Nephron (organoid): ENCODE measurements around the gene CDK5.

Experiments
- H3K27ac Mint-ChIP-seq, 3 experiments: 2 replicates each; pipeline ENCODE4 v1.8.0; 2020; ENCODE audit warnings: mixed read lengths in 3 of 3, mild to moderate bottlenecking in 2 of 3, moderate library complexity in 1 of 3
- H3K27me3 Mint-ChIP-seq: 2 replicates; pipeline ENCODE4 v1.8.0; 2021; ENCODE audit warnings: low read depth, mild to moderate bottlenecking, moderate library complexity, mixed read lengths
- H3K36me3 Mint-ChIP-seq: 2 replicates; pipeline ENCODE4 v1.8.0; 2020; ENCODE audit warnings: low read depth, mixed read lengths
- H3K4me1 Mint-ChIP-seq: 2 replicates; pipeline ENCODE4 v1.8.0; 2020; ENCODE audit warnings: mixed read lengths
- H3K4me3 Mint-ChIP-seq, 3 experiments: 2 replicates each; pipeline ENCODE4 v1.8.0; 2020; ENCODE audit warnings: mild to moderate bottlenecking in 3 of 3, mixed read lengths in 3 of 3, moderate library complexity in 2 of 3
- H3K9me3 Mint-ChIP-seq: 2 replicates; pipeline ENCODE4 v1.8.0; 2020; ENCODE audit warnings: mixed read lengths
- TF ChIP-seq, protein P1 (sequence below), 3 experiments: fragments of 200-600 bp; sonication (generic); IDR thresholded peaks; one replicate each; pipeline ENCODE4 v1.5.0; 2021; ENCODE audit warnings: antibody characterized with exemption in 3 of 3; ENCODE audit not compliant: unreplicated experiment in 3 of 3

The CDK5 gene

DNA sequence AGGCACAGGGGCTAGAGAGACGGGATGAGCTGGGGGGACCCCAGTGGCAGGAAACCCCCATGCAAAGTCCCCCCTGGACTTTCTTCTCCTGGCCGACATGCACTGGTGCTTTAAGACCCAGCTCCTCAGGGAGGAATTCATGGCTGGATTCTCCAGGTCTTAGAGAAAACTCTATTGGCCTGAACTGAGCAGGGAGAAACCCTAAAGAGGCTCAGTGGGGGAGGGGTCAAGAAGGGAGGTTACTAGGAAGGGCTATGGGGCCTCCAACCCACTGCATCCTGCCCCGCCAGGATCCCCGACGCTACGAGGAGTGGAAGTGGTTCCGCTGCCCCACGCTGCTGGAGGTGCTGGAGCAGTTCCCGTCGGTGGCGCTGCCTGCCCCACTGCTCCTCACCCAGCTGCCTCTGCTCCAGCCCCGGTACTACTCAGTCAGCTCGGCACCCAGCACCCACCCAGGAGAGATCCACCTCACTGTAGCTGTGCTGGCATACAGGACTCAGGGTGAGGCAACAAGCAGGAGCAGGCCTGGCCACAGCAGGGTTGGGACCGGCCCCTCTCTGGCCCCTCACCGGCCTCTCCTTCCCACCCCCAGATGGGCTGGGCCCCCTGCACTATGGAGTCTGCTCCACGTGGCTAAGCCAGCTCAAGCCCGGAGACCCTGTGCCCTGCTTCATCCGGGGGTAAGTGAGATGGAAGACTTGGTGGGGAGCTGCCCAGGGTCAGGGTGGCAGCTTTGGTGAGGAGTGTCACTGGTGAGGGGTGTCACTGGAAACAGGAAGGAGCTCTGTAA, 47.2 kb downstream of the CDK5 start:
- H3K27me3 Mint-ChIP-seq, result peaks cover 17% of the 10 kb centered on the region
- no peaks in the 10 kb centered on the region for H3K9me3 Mint-ChIP-seq
- peaks cover 42% of the 10 kb centered on the region for H3K4me1 Mint-ChIP-seq
- TF ChIP-seq, protein P1, sequence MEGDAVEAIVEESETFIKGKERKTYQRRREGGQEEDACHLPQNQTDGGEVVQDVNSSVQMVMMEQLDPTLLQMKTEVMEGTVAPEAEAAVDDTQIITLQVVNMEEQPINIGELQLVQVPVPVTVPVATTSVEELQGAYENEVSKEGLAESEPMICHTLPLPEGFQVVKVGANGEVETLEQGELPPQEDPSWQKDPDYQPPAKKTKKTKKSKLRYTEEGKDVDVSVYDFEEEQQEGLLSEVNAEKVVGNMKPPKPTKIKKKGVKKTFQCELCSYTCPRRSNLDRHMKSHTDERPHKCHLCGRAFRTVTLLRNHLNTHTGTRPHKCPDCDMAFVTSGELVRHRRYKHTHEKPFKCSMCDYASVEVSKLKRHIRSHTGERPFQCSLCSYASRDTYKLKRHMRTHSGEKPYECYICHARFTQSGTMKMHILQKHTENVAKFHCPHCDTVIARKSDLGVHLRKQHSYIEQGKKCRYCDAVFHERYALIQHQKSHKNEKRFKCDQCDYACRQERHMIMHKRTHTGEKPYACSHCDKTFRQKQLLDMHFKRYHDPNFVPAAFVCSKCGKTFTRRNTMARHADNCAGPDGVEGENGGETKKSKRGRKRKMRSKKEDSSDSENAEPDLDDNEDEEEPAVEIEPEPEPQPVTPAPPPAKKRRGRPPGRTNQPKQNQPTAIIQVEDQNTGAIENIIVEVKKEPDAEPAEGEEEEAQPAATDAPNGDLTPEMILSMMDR (IDR thresholded peaks at IDR 0.05; ENCODE audit: unreplicated experiment in 3 of 3), result no peak
- H3K4me3 Mint-ChIP-seq, result peak overlapping the region; percentile 78 to 86 (median 84)
- peaks cover 3% of the 10 kb centered on the region for H3K36me3 Mint-ChIP-seq
- H3K27ac Mint-ChIP-seq, result peak overlapping the region; percentile 90 to 97 (median 95)

DNA sequence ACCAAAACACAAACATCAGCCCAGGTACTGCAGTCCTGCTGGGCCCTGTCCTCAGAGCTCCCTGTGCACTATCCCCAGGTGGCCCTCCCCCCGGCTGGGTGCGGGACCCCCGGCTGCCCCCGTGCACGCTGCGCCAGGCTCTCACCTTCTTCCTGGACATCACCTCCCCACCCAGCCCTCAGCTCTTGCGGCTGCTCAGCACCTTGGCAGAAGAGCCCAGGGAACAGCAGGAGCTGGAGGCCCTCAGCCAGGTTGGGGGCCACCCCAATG, 47.7 kb downstream of the CDK5 start:
- H3K4me1 Mint-ChIP-seq, result peaks cover 37% of the 10 kb centered on the region
- TF ChIP-seq, protein P1 (IDR thresholded peaks at IDR 0.05; ENCODE audit: unreplicated experiment in 3 of 3), result no peak
- H3K4me3 Mint-ChIP-seq, result peak overlapping the region; percentile 78 to 86 (median 84)
- H3K27me3 Mint-ChIP-seq, result peaks cover 14% of the 10 kb centered on the region
- H3K27ac Mint-ChIP-seq, result peak overlapping the region; percentile 90 to 97 (median 95)
- H3K36me3 Mint-ChIP-seq, result peaks cover 3% of the 10 kb centered on the region
- no peaks in the 10 kb centered on the region for H3K9me3 Mint-ChIP-seq

DNA sequence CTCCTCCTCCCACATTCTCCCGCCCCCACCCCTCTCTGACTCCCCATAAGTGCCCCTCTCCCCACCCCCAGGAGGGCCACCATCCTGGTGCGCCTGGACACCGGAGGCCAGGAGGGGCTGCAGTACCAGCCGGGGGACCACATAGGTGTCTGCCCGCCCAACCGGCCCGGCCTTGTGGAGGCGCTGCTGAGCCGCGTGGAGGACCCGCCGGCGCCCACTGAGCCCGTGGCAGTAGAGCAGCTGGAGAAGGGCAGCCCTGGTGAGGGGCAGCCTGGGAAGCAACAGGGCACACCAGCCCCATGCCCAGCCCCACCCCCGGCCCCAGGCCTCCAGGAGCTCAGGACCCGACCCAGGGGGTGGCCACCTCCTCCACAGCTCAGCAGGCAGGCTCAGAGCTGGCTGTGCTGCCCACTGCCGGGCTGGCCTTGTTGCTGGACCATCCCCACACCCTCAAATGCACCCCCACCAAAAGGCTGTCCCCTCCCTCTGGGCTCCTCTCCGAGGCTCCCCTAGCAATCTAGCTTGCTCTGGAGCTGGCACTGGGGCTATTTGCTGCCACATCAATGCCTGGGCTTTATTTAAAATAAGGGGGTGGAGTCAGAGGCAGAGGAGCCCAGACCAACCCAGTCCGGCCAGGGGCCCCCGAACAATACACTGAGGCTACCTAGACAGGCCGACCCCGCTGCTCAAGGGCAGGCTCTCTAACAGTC, 48.2 kb downstream of the CDK5 start:
- no peaks in the 10 kb centered on the region for H3K9me3 Mint-ChIP-seq
- TF ChIP-seq, protein P1 (IDR thresholded peaks at IDR 0.05; ENCODE audit: unreplicated experiment in 3 of 3), result no peak
- peaks cover 3% of the 10 kb centered on the region for H3K36me3 Mint-ChIP-seq
- H3K27ac Mint-ChIP-seq, result no peak overlapping the region
- no peak overlapping the region for H3K4me3 Mint-ChIP-seq
- peaks cover 14% of the 10 kb centered on the region for H3K27me3 Mint-ChIP-seq
- H3K4me1 Mint-ChIP-seq, result peaks cover 37% of the 10 kb centered on the region

DNA sequence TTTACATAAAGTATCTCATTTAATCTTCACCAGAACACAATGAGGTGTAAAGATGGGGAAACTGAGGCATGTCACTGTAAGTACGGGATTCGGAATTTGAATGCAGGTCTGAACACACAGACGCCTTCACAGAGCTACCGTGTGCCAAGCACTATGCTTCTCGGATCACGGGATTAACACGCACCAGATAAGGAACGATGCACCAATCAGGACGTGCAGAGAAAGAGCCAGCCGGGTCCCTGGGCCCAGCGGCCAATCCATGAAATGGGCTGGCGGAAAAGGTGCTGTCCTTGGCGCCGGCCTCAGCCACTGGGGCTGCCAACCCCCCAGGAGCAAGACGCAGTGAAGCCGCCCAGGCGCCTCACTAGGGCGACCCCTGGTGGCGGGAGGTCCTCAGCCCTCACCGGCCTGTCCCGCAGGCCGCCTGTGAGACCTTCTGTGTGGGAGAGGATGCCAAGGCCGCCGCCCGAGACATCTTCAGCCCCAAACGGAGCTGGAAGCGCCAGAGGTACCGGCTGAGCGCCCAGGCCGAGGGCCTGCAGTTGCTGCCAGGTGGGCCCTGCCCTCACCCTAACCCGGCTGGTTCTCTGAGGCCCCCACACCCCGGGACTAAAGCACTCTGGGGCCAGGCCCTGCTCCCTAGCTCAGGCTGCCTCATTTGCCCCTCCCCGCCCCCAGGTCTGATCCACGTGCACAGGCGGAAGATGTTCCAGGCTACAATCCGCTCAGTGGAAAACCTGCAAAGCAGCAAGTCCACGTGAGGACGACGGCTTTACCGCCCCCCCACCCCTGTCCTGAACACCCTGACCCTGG, 49.0 kb downstream of the CDK5 start:
- Mint-ChIP-seq H3K9me3 (no peaks in the 10 kb centered on the region), H3K4me1 (peaks cover 37% of the 10 kb centered on the region)

DNA sequence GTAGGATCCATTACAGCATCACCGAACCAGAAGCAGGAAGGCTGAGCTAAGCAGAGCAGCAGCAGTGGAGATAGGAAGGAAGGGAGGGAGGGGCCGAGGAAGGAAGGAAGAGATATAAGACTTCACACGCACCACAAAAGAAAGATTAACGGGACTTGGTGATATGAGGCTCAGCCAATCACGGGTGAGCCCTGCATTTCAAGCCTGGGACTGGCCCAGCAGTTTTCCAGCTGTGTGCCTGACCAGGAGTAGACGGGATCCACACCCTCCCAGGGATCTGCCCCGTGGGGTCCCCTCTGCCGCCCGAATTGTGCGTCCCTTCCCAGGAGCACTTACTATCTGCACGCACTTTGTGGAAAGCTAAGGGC, 49.6 kb downstream of the CDK5 start:
- no peaks in the 10 kb centered on the region for H3K36me3 Mint-ChIP-seq
- TF ChIP-seq, protein P1 (IDR thresholded peaks at IDR 0.05; ENCODE audit: unreplicated experiment in 3 of 3), result no peak
- peaks cover 14% of the 10 kb centered on the region for H3K27me3 Mint-ChIP-seq
- peak overlapping the region; percentile 30 to 51 (median 40) for H3K4me3 Mint-ChIP-seq
- peaks cover 37% of the 10 kb centered on the region for H3K4me1 Mint-ChIP-seq
- H3K9me3 Mint-ChIP-seq, result no peaks in the 10 kb centered on the region
- H3K27ac Mint-ChIP-seq, result peak overlapping the region; percentile 50 to 89 (median 85)

More for the DNA sequence above, 49.0 kb downstream of the CDK5 start:
- peak overlapping the region in 2 of 3 experiments; percentile 85 to 89 for H3K27ac Mint-ChIP-seq
- peaks cover 14% of the 10 kb centered on the region for H3K27me3 Mint-ChIP-seq
- peak overlapping the region in 2 of 3 experiments; percentile 30 to 40 for H3K4me3 Mint-ChIP-seq
- H3K36me3 Mint-ChIP-seq, result no peaks in the 10 kb centered on the region
- TF ChIP-seq, protein P1 (IDR thresholded peaks at IDR 0.05; ENCODE audit: unreplicated experiment in 3 of 3), result peak; percentile 59 to 73 (median 62)
